GM12872 (cell line): ENCODE results near the gene OBSCN.

ENCODE experiments used
- TF ChIP-seq, protein P1 (sequence below): IDR thresholded peaks from 3 replicates; pipeline ENCODE4 v1.5.1; 2011; ENCODE audit warnings: low read depth, mild to moderate bottlenecking, low read length, moderate library complexity; ENCODE audit not compliant: insufficient read depth

OBSCN gene

DNA sequence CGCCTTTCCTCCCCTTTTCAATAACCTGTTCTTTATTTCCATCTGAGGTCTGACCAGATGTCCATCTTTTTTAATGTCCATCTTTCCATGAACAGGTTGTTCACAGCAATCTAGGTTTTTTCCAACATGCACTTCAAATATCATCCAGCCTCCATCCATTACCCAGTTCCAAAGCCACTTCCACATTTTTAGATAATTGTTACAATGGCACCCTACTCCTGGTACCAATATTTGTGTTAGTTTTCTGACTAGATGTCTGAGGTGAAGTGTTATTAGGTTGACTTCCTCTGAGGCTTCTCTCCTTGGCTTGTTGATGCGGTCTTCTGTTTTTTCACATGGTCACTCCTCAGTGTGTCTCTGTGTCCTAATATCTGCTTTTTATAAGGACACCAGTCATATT lies 89.4 kb downstream of the OBSCN start:
- TF ChIP-seq, protein P1, sequence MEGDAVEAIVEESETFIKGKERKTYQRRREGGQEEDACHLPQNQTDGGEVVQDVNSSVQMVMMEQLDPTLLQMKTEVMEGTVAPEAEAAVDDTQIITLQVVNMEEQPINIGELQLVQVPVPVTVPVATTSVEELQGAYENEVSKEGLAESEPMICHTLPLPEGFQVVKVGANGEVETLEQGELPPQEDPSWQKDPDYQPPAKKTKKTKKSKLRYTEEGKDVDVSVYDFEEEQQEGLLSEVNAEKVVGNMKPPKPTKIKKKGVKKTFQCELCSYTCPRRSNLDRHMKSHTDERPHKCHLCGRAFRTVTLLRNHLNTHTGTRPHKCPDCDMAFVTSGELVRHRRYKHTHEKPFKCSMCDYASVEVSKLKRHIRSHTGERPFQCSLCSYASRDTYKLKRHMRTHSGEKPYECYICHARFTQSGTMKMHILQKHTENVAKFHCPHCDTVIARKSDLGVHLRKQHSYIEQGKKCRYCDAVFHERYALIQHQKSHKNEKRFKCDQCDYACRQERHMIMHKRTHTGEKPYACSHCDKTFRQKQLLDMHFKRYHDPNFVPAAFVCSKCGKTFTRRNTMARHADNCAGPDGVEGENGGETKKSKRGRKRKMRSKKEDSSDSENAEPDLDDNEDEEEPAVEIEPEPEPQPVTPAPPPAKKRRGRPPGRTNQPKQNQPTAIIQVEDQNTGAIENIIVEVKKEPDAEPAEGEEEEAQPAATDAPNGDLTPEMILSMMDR = no peak

DNA sequence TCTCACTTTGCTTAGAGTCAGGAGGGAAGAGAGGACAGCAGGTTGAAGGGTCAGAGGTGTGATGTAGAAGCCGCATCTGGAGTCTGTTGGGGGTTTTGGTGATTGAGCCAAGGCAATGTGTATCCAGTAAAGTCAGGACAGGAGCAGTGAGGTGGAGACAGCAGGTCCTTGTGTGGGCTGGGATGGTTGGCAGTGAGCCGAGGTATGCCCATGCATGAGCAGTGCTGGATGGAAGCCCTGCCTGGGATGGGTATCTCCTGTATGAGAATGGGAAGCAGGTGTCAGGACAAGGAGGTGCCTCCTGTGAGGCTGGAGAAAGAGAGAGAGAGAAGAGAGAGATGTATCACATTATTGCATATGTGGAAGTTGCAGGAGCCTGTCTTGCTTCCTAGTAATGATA lies 90.0 kb downstream of the OBSCN start:
- TF ChIP-seq, protein P1 = no peak

DNA sequence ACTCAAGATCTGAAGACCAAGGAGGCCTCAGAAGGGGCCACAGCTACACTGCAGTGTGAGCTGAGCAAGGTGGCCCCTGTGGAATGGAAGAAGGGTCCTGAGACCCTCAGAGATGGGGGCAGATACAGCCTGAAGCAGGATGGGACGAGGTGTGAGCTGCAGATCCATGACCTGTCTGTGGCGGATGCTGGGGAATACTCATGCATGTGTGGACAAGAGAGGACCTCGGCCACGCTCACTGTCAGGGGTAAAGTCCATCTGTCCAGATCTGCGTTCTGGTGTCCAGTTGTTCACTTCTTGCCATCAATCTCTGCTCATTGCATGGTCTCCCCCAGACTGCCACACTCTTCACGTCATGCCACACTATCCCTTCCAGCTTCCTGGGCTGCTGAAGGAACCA lies 90.6 kb downstream of the OBSCN start:
- TF ChIP-seq, protein P1 = no peak

DNA sequence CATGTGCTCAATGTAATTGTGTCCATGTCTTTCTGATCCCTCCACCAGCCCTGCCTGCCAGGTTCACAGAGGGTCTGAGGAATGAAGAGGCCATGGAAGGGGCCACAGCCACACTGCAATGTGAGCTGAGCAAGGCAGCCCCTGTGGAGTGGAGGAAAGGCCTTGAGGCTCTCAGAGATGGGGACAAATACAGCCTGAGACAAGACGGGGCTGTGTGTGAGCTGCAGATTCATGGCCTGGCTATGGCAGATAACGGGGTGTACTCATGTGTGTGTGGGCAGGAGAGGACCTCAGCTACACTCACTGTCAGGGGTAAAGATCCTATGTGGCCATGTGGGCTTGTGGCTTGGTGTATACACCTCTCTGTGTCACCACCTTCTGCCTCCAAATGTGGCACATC lies 91.4 kb downstream of the OBSCN start:
- TF ChIP-seq, protein P1 = no peak

DNA sequence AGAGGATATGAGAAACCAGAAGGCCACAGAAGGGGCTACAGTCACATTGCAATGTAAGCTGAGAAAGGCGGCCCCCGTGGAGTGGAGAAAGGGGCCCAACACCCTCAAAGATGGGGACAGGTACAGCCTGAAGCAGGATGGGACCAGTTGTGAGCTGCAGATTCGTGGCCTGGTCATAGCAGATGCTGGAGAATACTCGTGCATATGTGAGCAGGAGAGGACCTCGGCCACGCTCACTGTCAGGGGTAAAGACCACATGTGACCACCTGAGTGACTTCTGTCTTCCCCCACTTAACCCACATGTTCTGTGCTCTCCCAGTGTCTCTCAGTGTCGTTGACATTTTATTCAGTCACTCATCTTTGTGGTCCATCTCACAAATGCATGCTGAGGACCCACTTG lies 92.1 kb downstream of the OBSCN start:
- TF ChIP-seq, protein P1 = no peak

DNA sequence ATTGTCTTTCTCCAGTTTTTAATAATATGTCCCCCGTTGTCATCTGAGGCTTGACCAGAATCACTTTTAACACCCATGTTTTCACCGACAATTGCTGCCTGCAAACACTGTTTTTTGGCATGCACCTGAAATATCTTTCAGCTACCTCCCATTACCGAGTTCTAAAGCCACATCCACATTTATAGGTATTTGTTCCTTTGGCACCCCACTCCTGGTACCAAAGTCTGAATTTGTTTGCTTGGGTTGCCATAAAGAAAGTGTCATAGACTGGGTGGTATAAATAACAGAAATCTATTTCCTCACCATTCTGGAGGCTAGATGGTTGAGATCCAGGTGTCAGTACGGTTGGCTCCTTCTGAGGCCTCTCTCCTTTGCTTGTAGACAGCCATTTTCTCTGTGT lies 94.2 kb downstream of the OBSCN start:
- TF ChIP-seq, protein P1 = no peak

DNA sequence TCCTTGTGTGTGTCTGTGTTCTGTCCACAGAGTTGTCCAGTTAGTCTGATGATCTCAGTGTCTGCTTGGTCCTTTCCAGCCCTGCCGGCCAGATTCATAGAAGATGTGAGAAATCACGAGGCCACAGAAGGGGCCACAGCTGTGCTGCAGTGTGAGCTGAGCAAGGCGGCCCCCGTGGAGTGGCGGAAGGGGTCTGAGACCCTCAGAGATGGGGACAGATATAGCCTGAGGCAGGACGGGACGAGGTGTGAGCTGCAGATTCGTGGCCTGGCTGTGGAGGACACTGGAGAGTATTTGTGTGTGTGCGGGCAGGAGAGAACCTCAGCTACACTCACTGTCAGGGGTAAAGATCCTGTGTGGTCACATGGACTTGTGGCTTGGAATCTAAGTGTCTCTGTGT lies 95.8 kb downstream of the OBSCN start:
- TF ChIP-seq, protein P1 = no peak

DNA sequence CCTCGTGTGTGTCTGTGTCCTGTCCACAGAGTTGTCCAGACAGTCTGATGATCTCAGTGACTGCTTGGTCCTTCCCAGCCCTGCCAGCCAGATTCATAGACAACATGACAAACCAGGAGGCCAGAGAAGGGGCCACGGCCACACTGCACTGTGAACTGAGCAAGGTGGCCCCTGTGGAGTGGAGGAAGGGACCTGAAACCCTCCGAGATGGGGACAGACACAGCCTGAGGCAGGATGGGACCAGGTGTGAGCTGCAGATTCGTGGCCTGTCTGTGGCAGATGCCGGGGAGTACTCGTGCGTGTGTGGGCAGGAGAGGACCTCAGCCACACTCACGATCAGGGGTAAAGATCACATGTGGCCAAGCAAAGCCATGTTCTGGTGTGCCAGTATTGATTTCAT lies 96.4 kb downstream of the OBSCN start:
- TF ChIP-seq, protein P1 = no peak
